GM12801 (cell line): Measurements from ENCODE around the gene RND2.

Source experiments
- TF ChIP-seq, protein P1 (sequence below): IDR thresholded peaks from one replicate; pipeline ENCODE4 v1.5.1; 2011; ENCODE audit warnings: control low read depth; ENCODE audit not compliant: insufficient read length; ENCODE audit errors: extremely low read depth

The RND2 gene

DNA sequence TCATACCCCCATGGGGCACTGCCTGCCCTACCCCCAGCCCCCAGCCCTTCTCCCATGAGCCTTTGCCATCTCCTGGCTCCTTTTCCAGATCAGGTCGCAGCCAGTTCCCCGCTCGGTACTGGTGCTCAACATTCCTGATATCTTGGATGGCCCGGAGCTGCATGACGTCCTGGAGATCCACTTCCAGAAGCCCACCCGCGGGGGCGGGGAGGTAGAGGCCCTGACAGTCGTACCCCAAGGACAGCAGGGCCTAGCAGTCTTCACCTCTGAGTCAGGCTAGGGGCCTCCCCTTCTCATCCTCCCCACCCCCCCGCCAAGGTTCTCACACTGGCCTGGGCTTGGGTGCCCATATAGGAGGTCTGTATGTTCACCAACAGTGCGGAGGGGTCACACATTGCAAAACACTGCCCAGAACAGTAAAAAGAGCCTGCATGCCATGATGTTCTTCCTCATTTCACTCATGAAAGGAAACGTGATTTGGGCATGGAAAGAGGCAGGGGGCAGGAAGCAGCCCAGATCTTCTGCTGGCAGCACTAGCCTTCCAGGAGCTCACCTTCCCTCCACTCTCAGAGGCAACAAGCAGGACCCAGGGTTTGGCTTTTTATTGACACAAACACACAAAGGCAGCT, 10.9 kb upstream of the RND2 start:
- TF ChIP-seq, protein P1, sequence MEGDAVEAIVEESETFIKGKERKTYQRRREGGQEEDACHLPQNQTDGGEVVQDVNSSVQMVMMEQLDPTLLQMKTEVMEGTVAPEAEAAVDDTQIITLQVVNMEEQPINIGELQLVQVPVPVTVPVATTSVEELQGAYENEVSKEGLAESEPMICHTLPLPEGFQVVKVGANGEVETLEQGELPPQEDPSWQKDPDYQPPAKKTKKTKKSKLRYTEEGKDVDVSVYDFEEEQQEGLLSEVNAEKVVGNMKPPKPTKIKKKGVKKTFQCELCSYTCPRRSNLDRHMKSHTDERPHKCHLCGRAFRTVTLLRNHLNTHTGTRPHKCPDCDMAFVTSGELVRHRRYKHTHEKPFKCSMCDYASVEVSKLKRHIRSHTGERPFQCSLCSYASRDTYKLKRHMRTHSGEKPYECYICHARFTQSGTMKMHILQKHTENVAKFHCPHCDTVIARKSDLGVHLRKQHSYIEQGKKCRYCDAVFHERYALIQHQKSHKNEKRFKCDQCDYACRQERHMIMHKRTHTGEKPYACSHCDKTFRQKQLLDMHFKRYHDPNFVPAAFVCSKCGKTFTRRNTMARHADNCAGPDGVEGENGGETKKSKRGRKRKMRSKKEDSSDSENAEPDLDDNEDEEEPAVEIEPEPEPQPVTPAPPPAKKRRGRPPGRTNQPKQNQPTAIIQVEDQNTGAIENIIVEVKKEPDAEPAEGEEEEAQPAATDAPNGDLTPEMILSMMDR = no peak

DNA sequence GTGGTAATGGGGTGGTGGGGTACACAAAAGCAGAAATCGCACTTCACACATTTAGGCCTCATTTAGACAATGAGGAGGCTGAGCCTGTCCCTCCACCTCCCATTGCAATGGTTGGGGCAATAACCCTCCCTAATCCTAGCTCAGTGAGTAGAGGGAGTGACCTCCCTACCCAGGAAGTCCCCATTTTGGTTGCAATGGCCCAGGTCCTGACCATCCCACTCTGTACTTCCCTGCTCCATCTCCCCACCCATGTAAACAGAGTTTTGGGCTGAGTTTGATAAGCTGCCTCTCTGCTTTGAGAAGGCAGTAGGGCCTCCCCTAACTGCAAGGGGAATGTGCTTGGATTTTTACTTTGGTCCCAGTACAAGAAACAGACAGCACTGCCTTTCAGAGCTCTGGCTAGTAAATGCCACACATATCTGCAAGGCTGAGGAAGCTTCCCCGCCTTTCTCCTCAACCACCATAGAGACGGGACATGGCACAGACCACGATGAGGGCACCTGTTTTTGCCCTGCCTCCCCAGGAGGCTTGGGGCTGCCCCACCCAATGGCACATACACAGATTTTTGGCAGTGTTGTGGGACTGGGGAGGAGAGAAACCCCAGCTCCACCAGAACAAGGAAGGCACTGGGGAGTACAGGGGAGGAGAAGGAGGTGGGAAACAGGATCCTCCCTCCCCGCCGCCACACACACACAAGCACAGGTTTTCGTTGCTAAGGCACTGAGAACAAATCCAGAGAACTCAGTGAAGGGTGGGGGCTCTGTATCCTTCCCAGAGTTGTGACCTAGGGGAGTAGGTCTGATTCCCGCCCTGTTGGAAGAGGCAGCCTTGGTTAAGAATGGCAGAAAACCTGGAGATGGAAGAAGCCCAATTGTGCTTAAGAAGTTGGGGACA, 10.1 kb upstream of the RND2 start:
- TF ChIP-seq, protein P1 = no peak

DNA sequence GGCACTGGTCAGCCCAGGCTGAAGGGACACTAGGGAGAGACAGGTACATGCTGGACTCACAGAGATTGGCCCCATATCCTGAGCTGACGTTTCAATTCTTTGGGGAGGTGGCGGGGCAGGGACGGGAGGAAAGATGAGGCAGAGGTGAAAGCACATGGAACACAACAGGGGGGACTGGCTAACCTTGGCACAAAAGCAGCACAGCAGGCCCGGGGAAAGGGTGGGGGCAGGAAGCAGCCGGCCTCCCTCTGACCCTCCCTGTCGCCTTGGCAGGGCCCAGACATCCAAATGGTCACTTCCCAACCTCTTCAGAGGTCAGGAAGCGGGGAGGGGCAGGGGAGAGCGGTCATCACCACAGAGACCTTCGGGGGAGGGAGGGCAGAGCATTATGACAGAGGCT, 9.5 kb upstream of the RND2 start:
- TF ChIP-seq, protein P1 = no peak

DNA sequence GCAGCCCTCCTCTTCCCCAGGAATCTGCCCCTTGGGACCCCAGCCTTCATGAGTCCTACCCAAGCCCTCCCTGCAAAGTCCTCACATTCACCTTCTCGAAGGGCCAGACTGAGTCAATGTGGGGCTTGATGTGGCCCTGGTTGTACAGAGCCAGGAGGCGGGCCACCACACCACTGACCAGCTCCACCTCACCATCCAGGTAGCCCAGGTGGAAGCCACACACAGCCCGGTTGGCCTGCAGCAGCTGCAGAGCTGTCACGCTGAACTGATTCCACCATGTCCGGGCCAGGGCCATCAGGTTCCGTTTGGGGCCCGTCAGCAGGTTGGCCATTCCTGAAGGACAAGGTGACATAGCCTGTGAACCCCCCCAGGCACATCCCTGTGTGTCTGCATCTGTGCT, 8.8 kb upstream of the RND2 start:
- TF ChIP-seq, protein P1 = no peak

DNA sequence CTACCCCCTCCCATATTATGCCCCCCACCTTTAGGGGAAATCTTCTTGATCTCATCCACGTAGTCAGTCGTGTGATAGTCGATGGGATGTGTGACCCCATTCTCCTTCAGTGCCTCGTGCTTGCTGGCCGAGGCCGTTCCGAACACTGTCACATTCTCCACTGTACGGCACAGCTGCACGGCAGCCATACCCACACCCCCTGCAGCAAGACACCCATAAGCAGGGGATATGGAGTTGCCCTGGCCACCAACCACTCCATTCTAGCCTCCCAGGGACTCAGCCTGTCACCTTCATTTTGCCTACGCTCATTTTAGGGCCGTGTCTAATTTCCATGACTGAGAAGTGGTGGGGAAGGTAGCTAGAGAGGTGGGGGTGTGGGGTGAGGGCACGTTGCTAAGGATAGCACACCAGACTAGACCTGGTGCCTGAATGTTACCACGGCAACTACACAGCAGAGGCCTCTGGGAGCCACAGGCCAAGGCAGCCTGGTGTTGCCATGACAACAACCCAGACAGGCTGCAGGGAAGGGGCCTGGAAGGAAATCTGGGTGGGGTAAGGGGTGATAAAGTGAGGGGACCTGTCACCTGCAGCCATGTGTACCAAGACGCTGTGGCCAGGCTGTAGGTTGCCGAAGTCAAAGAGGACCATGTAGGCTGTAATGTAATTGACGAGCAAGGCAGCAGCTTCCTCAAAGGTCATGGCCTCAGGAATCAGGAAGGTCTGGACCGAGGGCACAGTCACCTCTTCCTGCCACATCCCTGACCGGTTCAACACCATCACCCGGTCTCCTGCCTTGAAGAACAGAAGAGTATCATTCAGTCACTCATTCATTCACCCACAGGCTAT, 6.8 kb upstream of the RND2 start:
- TF ChIP-seq, protein P1 = no peak

DNA sequence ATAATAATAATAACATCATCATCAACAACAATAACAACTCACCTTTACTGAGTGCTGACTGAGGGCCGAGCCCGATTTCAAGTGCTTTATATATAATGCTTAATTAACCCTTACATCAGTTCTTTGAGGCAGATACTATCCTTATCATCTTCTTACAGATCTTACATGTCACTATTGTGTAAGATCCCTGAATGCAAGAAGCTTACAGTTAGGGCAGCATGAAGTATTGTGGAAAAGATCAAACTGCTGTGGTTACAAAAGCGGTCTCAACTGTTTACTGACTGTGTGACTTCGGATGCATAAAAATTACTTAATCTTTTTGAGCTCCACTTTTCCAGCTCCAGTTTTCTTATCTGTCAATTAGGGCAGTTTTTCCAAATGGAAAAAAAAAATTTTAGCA, 6.1 kb upstream of the RND2 start:
- TF ChIP-seq, protein P1 = no peak

DNA sequence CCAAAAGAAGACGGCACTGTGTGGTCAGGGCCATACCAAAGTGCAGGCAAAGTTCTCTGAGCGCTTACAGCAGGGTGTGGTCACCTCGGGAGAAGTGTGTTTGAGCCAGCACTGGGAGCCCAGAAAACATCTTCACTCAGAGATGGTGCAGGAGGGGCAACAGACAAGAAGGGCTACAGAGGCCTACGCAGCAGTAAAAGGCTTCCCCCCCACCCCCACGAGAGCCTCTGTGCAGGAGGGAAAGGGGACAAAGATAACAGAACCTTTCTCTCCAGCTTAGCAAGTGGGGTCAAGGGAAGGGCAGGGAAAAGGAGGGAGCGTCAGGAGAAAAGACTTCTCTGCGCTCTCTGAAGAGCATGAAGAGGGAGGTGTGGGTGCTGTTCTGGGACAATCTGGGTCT, 5.6 kb upstream of the RND2 start:
- TF ChIP-seq, protein P1 = no peak
